Measurements from ENCODE around the gene ERBB4. TPM values are rescaled to one million over a fixed set of nuclear protein-coding genes. Genes with fewer than 3 reads are reported as not detected.
"Not testable (repeated sequence)": the region's sequence is repeated elsewhere in the genome, so short reads cannot be mapped to it uniquely, and the experiment has no call there.

Gene ERBB4
- total RNA-seq, 1 donor from 2014 or later: 0.17 TPM

DNA sequence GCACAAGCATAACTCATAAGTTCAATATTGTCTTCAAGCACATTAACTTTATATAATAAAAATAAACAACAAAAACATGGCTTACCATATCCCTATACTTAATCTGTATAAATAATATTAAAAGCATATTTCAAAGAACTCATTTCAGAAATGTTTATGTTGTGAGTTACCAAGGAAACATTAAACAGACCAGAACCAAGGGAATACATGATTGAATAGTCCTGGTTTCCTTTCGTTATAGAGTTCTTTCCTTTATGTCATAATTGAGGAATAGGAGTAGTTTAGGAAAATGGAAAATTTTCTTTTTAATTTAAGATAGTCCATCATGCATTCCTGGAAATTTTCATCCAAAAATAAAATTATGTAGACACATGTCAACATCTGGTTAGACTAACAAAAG, 343.0 kb downstream of the ERBB4 start:
- peak; percentile 9 for DNase-seq

DNA sequence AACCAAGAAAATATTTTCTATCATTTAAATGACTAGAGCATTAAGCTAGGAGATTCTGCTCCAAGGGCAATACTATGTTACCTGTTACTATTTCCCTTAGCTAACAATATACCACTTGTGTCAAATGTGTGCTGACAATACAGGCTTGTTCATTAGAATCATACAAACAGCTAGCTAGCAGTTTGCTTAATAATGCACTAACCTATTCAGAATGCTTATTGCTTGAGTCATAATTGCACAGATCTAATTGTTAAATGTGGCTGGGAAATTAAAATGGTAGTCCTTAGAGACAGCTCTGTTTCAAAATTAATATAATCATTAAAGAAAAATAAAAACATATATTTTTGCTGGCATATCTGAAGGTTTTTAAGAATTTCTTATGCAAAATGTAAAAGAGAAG, 344.2 kb downstream of the ERBB4 start:
- DNase-seq: no peak

DNA sequence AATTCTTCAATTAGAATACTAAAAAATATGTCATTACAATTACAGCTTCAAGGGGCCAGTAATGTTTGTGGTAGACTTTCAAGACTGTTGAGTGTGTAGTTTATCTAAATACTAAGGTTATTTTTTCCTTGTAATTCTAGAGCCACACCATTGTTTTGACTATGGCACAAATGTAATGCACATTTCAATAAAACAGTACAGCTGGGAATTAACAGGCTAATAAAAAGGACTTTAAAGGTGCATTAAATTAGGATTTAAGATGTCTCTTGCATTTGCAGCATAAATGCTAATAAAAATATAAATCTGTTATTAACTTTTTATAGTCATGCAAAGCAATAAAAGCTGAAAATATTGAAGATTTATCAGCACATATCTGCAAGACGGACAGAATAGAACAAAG, 344.8 kb downstream of the ERBB4 start:
- DNase-seq: no peak

DNA sequence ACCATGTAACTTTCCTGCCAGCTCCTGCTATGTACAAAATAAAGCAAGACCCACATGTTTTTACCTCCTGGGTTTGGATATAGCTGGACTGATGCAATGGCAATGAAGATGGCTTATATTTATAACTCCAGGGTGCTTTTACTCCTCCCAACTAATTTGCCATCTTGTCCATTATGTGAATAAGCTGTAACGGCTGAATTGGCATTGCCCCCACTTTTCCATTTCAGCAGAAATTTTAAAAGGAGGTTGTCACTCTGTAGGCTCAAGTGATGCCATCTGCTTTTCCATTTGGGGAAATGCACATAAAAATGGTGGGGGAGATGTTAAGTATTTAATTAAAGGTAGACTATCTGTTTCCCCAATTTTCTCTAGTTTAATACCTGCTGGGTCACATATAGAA, 345.5 kb downstream of the ERBB4 start:
- DNase-seq: no peak

DNA sequence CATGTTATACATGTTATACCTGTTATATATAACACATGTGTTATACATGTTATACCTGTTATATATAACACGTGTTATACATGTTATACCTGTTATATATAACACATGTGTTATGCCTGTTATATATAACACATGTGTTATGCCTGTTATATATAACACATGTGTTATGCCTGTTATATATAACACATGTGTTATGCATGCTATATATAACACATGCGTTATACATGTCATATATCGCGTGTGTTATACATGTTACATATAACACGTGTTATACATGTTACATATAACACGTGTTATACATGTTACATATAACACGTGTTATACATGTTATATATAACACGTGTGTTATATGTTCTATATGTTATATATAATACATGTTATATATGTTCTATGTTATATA, 347.2 kb downstream of the ERBB4 start:
- DNase-seq: not testable (repeated sequence)

DNA sequence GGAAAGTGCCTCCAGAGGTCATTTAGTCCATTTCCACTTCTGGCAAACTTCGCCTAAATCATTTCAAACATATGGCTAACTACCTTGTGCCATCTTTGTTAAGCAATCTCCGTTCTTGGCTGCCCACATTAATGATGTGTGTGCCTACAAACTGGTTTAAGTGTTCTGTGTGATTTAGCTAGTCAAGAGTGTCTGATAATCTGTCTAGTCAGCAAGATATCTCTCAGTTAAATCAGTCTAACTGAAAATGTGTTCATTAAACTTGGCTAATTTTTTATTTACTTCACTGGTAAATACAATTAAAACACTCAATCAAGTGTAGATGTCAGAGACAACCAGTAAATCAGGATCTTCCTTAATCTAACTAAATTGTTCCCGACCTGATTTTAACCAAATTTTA, 352.4 kb downstream of the ERBB4 start:
- DNase-seq: no peak

DNA sequence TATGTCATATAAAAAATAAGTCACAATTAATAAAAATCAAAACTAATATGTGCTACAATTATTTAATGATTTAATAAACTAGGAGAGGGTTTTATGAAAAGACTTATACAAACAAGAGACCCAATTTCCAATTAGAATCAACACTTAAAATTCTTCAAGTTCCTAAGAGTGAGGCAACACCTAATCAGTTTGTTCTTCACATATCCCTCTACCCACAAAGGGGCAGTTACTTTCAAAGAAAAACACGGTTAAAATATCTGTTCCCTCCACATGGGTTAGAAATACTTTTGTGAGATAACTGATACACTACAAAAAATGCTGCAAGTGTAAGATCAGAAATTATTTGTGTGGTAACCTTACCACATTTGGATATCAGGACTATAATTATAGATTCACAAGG, 357.0 kb downstream of the ERBB4 start:
- DNase-seq: no peak

DNA sequence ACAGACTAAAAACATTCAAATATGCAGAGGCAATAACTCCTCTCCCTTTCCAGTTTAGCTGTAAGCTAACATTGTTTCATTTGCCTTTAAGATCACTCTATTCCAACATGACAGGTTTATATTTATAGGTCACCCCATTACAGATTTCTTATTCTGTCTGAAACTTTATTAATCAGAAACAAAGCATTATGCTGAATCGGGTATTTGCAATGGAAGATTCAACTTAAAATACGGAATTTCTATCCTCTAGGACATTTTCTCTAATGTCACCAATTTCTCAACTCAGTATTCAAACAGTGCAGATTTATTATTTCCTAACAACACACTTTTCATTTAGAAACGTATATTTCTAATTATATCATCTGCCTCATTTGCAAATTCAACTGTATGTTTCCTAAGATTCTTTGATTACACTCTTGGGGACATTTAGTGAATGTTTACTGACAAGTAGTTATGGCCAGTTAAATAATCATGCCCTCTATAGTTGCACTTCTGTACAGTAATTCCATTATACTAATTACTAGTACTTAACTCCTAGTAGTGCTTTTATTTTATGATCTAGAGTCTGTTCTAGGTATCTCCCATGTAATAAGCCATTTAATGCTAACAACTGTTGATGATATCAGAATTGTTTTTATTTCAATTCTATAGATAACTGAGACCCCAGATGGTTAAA, 358.1 kb downstream of the ERBB4 start:
- no peak for DNase-seq

DNA sequence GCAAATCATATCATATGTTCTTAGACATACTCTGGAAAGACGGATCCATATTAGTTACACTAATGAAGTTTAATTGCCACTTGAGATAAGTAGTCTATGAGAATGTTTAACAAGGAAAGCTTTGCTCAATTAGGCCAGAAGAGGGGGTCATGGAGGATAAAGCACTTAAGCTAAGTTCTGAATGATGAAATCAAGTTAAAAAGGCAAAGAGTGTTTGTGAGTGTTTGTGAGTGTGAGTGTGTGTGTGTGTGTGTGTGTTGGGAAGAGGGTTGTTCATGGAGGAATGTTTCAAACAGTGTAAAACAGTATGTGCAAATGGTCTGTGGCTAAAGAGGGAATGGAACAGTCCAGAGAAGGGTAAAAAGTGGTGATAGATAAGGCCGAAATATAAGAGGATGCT, 360.9 kb downstream of the ERBB4 start:
- DNase-seq: peak; percentile 2

DNA sequence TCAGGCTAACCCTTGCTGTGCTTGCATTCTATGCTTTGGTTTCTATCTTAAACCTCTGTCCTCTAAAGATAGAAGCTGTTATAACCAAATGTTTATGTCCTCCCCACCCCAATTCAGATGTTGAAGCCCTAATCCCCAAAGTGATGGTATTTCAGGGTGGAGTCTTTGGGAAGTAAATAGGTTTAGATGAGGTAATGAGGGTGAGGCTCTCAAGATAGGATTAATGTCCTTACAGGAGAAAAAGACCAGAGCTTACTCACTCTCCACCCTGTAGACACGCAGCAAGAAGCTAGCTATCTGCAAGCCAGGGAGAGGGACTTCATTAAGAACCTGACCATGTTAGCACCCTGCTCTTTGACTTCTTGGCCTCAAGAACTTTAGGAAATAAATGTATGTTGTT, 362.5 kb downstream of the ERBB4 start:
- no peak for DNase-seq

DNA sequence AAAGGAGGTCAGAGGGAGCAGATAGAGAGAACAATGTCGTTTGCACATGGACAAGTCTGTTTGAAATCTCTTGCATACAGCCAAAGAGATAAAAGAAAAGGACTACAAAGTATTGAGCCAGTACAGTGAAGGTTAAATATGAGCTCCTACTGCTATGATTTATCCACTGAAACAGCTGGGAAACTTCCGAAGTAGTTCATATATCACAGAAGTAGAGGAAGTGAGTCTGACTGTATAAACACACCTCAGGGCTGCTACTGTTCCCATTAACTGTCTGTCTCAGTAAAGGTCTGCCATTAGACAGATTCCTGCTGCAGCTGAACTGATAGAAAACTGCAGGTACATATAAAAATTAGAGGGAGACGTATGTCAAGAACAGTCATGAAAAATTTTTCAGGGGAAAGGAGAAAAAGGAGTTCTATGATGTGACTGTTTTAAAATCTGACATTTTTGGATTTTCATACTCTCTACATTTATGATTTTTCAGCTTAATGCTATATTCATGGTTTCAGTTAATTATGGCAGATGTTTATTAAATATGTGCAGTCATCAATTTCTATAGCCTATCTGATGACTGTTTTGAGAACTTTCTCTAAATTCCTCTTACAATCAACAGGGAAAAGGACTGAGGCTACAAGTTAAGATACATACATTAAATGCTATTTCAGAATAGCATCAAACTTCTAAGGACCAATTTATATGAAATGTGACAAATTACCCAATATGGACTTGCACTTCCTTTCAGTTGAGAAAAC, 364.7 kb downstream of the ERBB4 start:
- DNase-seq: peak; percentile 67

DNA sequence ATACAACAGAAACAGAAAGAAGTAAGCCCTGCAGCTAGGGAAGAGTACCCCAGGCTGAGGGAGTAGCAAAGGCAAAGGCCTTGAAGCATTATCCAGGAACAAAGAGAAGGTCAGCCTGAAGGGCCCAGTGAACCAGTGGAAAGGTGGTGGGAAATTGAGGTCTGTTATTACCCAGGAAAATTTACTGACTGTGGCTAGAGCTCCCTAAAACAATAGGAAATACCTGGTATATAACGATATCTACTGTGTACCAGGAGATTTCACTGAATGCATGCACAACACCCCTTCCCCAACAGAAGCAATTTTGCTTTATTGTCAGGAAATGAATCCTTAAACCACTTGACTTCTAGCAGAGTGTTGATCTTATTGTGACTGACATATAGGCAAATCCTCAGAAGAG, 365.3 kb downstream of the ERBB4 start:
- DNase-seq: no peak

DNA sequence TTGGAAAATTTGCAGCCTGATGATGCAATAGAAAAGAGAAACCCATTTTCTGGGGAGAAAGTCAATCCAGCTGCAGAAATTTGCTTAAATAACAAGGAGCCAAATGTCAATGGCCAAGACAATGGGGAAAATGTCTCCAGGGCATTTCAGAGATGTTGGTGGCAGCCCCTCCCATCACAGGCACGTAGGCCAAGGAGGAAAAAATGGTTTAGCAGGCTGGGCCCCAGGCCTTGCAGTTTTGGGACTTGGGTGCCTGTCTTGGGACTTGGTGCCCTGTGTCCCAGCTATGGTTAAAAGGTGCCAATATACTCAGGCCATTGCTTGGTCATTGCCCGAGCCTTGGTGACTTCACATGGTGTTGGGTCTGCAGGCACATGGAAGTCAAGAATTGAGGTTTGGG, 368.2 kb downstream of the ERBB4 start:
- DNase-seq: no peak

DNA sequence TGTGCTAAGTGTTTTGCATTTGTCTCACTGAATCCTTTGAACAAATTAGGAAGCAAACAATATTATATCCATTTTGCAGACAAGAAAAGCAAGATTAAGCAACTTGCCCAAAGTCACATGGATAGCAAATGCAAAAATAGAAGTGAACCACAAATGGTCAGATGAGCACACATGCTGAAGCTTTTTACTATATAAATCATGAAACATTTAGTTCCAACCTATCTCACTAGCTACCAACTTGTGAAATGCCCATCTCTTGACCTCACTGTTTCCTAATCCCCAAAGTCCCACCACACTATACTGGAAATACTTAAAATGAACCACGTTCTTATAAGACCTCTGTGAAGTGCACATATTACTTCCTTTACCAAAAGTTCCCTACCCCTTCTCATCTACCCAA, 380.5 kb downstream of the ERBB4 start:
- no peak for DNase-seq

DNA sequence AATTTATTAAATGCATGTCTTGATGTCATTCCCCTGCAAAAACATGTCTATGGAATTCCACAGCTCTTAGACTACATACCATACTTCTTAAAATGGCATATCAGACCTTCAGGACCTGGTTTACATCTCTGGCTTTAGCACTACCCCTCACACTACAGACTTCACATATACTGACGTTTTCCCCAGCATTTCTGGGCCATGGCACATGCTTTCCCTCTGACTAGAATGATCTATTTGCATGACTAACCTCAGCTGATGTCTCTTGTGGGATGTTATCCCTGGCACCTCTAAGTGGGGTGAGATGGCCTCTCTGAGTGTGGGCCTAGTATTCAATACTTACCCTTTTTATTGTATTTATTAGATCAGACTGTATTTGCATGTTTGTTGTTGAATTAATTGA, 381.6 kb downstream of the ERBB4 start:
- DNase-seq: no peak

DNA sequence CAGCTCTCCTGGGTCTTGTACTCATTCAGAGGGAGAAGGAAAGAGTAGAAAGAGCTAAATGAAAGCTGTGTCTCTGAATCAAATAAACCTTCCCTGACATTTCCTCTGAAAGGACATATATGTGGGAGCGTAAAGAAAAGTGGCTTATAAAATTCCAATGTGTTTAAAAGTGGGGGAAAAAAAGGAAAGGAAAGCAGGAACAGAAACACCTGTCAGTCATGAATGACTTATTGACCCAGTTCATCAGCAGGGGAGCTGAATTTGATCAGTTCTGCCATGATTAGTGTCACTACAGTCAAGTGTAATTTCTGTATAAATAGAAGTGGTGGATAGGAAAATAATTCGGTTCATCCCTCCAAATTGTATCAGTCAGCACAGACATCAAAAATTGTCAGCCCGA, 382.5 kb downstream of the ERBB4 start:
- DNase-seq: no peak

DNA sequence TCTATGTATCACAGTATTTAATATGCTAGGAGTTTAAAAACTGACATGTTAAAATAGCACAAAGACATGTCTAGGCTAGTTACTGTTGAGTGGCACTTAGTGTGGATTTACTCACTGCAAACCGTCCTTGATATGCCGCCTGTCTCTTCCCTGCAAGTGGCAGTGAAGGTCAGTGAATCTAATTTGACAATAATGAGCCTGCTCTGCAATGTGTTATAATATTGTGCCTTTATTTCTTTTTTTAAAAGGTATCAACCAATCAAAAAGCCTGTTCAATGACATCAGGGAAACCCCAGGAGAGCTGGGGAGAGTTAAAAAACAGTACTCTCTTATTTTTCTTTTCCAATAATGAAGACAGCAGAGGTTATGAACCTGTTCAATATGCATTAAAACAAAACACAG, 384.1 kb downstream of the ERBB4 start:
- no peak for DNase-seq

DNA sequence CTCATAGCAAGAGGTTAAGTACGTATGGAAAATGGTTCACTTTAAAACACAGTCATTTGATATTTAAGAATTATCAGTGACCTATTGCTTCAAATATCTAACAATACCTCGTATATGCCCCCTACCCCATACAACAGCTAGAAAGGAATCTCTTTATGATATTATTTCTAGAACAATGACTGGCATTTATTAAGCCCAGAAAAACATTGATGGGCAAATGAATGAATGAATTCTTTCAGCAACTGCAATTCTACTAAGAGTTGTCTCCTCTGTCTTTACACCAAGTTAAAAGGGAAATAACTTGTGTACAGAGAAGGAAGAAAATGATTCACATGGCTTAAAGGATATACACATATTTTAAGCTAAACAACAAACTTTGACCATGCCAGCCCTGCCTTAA, 384.7 kb downstream of the ERBB4 start:
- no peak for DNase-seq

DNA sequence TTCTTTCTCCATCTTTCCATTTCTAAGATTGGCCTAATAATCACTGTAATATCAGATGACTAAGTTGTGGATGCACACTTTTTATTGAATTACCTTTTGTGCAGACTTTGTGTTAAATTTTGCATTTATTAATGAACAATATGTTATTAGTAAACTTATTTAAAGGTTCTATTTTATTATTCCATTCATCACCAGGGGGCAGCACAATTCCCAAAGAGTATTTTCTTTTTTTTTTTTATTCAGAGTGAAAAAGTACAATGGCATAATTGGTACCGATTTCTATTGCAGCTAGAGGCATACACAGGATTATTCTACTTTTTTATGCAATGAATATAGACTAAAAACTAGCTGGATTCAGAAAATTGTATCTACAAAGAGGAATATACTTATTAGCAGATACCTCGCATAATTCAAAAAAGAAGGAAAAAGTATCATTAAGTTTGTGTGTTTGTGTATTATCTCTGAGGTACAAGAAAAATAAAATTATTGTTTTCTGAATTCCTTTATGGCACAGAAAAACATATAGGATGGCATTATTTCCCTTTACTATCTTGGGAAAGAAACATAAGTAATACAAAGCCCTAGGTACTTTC, 390.6 kb downstream of the ERBB4 start:
- peak; percentile 51 for DNase-seq

DNA sequence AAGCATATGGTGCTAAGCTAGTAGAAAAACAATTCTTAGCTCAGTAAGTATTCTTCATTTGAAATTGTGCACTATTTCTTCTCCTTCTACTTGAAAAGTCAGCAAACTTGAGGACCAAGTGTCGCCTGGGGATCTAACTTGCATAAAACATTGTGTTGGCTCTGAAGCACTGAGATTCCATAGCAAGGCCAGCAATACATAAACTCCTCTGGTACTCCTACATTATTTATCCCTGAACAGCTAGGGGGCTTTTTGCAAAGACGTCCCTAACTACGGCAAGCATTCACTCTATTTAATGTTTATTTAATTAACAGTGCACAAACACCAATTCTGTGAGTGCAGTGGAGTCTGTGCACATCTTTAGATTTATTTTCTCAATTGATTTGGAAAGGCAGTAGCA, 392.2 kb downstream of the ERBB4 start:
- DNase-seq: no peak

DNA sequence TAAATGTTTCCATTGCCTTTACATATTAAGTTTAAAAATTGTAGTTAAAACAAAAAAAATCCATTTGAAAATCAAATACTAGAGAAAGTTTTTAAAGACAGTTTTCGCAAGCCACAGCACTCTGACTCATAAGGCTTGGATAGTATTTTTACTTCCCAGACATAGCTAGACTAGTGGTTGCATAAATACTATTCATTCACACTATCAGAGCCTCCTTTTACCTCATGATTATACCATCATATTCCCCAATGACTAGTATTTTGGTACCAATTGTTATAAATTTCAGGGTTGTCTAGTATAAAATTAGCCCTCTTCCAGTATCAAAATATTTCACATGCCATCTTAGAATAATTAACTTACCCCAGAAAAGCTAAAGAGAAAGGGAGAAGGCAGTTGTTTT, 393.5 kb downstream of the ERBB4 start:
- DNase-seq: no peak

DNA sequence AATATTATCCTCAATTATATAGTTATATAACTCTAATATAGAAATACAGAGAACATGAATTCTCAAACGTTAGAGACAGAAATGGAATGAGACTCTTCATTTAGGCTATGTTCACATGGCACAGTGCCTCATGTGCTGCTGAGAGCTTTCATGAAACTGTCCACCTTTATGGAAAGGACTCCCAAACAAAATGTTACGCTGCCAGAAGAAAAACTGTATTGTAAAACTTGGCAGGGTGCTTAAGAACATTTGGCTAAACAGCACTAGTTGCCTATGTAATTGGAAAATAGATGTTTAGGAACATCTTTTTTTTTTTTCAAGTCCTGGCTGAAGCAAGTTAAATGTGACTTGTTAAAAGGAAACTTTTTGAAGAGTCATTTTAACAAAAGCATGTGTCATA, 396.0 kb downstream of the ERBB4 start:
- no peak for DNase-seq

DNA sequence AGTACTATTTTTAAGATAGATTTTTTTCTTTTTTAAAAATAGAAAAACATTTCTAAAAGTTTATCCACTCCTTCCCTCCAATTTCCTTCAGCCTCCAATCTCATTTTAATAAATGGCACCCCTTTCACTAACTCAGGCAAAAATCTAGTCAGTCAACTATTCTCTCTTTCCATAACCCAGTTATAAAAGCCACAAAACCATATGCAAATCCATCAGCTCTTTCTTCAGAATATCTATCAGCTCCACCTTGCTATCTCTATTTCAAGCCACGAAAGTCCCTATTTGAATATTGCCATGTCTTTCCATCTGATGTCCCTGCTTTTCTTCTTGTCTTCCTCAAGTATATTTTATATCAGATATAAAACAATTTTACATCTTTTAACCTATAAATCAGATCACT, 397.1 kb downstream of the ERBB4 start:
- no peak for DNase-seq

DNA sequence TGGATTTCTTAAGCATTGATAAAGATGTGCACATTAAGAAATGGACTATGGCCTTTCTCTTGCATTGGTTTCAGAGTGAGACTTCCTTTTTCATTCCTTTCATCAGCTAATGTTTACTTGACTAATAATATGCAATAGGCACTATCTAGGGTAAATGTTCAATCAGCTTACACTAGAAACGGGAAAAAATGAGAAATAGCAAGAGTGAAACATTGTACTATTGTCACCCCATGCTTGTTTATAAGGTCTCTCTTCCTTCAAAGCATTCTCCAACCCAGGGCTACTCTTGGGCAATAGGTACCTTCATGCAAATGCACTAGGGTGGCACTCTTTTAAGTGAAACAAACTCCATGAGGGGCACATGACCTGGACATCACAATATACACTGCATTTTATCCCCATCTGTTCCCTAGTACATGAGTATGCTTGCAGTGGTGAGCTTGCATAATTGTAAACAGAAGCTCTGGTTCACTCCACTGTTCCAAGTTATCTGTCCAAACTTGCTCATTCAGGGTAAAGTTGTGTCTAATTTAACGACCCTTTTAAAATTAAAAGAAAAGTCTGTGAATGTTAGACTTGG, 402.3 kb downstream of the ERBB4 start:
- no peak for DNase-seq
